AG09319 (cell line): ENCODE results near the gene RBM42.

Experiments used
- DNase-seq: peaks from one replicate; pipeline ENCODE4 v3.0.0-alpha.2; 2010; ENCODE audit warnings: low read depth; ENCODE audit errors: extremely low read depth
- TF ChIP-seq, protein P1 (sequence below): IDR thresholded peaks from 2 replicates; pipeline ENCODE4 v1.5.1; 2011; ENCODE audit warnings: low read depth, mild to moderate bottlenecking, inconsistent platforms, low read length, moderate library complexity

Gene RBM42

DNA sequence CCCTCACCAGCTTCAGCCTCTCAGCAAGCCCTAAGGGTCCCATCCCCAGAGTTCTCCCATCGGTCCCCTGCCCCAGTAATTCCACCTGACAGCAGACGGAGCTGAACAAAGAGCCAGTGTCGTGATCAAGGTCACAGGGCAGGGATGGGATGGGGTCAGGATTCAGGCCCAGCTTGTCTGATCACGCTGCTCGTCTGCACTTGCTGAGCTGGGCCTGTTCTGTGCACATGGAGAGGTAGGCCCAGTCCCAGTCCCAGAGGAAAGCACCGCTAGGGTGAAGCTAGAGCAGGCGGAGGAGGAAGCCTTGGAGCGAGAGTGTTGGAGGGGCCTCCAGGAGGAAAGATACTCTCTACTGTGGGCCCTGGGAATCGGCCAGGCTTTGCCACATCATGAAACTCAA is 7.1 kb upstream of the RBM42 start:
- TF ChIP-seq, protein P1, sequence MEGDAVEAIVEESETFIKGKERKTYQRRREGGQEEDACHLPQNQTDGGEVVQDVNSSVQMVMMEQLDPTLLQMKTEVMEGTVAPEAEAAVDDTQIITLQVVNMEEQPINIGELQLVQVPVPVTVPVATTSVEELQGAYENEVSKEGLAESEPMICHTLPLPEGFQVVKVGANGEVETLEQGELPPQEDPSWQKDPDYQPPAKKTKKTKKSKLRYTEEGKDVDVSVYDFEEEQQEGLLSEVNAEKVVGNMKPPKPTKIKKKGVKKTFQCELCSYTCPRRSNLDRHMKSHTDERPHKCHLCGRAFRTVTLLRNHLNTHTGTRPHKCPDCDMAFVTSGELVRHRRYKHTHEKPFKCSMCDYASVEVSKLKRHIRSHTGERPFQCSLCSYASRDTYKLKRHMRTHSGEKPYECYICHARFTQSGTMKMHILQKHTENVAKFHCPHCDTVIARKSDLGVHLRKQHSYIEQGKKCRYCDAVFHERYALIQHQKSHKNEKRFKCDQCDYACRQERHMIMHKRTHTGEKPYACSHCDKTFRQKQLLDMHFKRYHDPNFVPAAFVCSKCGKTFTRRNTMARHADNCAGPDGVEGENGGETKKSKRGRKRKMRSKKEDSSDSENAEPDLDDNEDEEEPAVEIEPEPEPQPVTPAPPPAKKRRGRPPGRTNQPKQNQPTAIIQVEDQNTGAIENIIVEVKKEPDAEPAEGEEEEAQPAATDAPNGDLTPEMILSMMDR = no peak
- no peak for DNase-seq

DNA sequence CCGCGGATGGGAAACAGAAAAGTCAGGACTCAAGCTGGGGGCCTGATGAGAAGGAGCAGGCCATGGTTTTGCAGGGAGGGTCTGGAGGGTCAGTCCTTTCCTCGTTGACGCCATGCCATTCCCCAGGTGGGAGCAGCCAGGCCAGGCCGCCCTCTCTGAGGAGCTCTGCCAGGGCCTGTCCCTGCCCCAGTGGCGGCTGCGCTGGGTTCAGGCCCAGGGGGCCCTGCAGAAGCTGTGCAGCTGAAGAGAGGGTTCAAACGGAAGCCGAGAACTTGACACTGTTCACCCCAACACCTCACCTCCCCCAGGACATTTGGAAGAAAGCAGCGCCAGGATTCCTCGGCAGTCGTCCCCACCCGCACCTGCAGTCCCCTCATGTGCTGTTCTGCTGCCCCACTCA is 6.1 kb upstream of the RBM42 start:
- TF ChIP-seq, protein P1 = no peak
- no peak for DNase-seq

DNA sequence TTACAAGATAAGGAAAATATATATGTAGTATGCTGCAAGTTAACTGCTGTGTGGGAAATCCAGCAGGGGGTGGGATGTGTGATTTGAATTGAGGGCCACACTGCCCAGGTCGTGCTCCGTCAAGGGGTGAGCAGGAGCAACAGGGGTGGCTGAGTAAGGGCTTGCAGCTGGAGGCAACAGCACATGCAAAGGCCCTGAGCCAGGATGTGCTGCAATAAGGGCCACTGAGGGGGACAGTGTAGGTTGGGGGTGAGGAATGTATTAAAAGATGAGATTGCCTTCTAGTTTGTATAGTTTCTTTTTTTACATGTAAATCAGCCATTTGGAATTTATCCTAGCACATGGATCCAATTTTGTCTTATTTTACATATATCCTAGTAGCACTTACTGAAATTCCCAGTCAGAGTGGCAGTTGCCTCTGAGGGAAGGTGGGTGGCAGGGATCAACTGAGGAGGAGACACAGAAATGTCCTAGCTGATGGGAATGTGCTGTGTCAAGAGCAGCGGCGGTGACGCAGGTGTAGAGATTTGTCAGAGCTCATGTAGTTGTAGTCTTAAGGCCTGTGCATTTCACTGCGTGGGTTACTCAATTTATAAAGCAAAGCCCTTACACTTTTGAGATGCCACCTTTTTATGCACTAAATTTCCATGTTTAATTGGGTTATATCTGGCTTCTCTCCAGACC is 5.4 kb upstream of the RBM42 start:
- TF ChIP-seq, protein P1 = no peak
- no peak for DNase-seq

DNA sequence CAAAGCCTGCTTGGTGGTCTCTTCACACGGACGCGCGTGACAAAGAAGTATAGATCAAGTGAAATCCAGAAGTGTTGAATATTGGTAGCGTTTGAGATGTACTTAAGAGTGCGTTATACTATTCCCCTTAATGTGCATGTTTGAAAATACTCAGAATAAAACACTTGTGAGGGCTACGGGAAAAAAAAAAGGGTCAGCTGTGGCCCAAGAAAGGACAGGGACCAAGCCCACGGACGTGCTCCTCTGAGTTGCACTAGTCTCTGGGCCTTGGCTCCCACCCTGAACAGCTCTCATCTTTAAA is 622 bp upstream of the RBM42 start:
- no peak for DNase-seq
- TF ChIP-seq, protein P1 = no peak

DNA sequence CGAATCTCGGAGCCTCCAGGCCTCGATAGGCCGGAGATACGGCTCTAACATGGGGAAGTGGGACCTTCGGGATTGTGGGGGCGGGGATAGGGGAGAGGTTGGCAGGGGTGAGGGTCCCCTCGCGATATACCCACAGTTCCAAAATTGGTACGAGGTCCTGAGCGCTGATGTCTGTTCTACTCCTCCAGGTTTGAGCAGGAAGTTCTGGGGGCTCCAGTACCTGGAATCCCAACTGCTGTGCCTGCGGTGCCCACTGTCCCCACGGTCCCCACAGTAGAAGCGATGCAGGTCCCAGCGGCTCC is 447 bp downstream of the RBM42 start:
- TF ChIP-seq, protein P1 = no peak
- DNase-seq = no peak

DNA sequence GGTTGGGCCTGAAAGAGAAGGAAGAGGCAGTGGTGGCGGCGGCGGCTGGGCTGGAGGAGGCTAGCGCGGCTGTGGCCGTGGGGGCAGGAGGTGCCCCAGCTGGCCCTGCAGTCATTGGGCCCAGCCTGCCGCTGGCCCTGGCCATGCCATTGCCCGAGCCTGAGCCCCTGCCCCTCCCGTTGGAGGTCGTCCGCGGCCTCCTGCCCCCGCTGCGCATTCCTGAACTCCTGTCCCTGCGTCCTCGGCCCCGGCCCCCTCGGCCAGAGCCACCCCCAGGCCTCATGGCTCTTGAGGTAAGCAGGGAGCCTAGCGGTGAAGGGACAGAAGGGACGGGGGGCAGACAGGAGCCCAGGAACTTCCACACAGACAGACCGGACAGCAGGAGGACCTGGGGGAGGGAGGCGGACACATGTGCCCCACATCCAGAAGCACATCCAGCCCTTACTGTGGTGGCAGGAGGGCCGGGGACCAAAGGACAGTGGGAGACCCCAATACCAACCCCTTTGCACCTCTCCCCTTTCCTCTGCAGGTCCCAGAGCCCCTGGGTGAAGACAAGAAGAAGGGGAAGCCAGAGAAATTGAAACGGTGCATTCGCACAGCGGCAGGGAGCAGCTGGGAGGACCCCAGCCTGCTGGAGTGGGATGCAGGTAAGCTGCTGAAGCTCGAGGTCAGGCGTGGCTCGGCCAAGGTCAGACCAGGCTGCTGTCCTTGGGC is 5.0 kb downstream of the RBM42 start:
- DNase-seq = no peak
- TF ChIP-seq, protein P1 = no peak

DNA sequence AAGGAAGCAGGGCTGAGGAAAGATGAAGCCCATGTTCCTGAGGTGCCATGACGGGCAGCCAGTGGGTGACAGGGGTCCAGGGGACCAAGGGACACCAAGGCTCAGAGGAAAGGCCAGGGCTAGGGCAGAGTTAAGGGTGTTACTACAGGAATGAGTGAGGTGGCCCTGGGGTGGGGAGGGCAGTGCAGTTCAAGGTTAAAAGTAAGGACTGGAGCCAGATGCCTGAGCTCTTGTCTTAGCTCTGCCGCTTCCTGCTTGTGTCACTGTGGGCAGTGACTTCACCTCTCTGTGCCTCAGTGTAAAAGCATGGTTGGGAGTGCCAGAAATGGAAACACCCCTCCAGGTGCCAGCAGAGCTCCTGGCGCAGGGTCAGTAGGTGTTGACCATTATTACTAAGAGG is 7.8 kb downstream of the RBM42 start:
- DNase-seq = no peak
- TF ChIP-seq, protein P1 = no peak
